Measurements from ENCODE around the gene FLII.
A peak's percentile ranks its signal among the peaks of the same experiment; 100 is the strongest.

FLII gene

GRCh38 chr17:18250708-18251107, 7.8 kb downstream of the FLII start:
- peaks cover 91% of the 10 kb centered on the region for H3K36me3 ChIP-seq (ENCODE audit: control insufficient read depth, insufficient read depth, low read length)
- 95 to 97% methylated on average over 12 to 14 of the region's 14 CpGs for WGBS, 2 experiments (ENCODE audit: insufficient coverage in 2 of 2)
- H3K27ac ChIP-seq (ENCODE audit: low read depth, low read length, severe bottlenecking) = no peak overlapping the region
- no peaks in the 10 kb centered on the region for H3K4me1 ChIP-seq (ENCODE audit: control insufficient read depth, insufficient read depth, low read length, poor library complexity, severe bottlenecking)
- no peaks in the 10 kb centered on the region for H3K9me3 ChIP-seq (ENCODE audit: control insufficient read depth, low read length)
- H3K4me3 ChIP-seq (ENCODE audit: extremely low read depth, insufficient read depth, low read length, poor library complexity, severe bottlenecking) = no peak overlapping the region

GRCh38 chr17:18250259-18250658, 8.3 kb downstream of the FLII start:
- H3K4me1 ChIP-seq (ENCODE audit: control insufficient read depth, insufficient read depth, low read length, poor library complexity, severe bottlenecking) = no peaks in the 10 kb centered on the region
- no peaks in the 10 kb centered on the region for H3K9me3 ChIP-seq (ENCODE audit: control insufficient read depth, low read length)
- H3K36me3 ChIP-seq (ENCODE audit: control insufficient read depth, insufficient read depth, low read length) = peaks cover 91% of the 10 kb centered on the region
- no peak overlapping the region for H3K27ac ChIP-seq (ENCODE audit: low read depth, low read length, severe bottlenecking)
- 96 to 97% methylated on average over 7 to 9 of the region's 9 CpGs for WGBS, 2 experiments (ENCODE audit: insufficient coverage in 2 of 2)
- H3K4me3 ChIP-seq (ENCODE audit: extremely low read depth, insufficient read depth, low read length, poor library complexity, severe bottlenecking) = no peak overlapping the region

- WGBS, 2 experiments (ENCODE audit: insufficient coverage in 2 of 2) = 96 to 100% methylated on average over 3 to 5 of the region's 7 CpGs
- no peak overlapping the region for H3K4me3 ChIP-seq (ENCODE audit: extremely low read depth, insufficient read depth, low read length, poor library complexity, severe bottlenecking)
- peaks cover 89% of the 10 kb centered on the region for H3K36me3 ChIP-seq (ENCODE audit: control insufficient read depth, insufficient read depth, low read length)
- H3K4me1 ChIP-seq (ENCODE audit: control insufficient read depth, insufficient read depth, low read length, poor library complexity, severe bottlenecking) = no peaks in the 10 kb centered on the region
- H3K27ac ChIP-seq (ENCODE audit: low read depth, low read length, severe bottlenecking) = peak overlapping the region; percentile 36
- no peaks in the 10 kb centered on the region for H3K9me3 ChIP-seq (ENCODE audit: control insufficient read depth, low read length)
Measured at GRCh38 chr17:18248811-18249210, 9.7 kb downstream of the FLII start.

- WGBS, 2 experiments (ENCODE audit: insufficient coverage in 2 of 2) = 61 to 63% methylated on average over 9 of the region's 9 CpGs
- H3K36me3 ChIP-seq (ENCODE audit: control insufficient read depth, insufficient read depth, low read length) = peaks cover 89% of the 10 kb centered on the region
Measured at GRCh38 chr17:18248300-18248731, 10.2 kb downstream of the FLII start.

GRCh38 chr17:18247613-18248001, 10.9 kb downstream of the FLII start:
- no peak overlapping the region for H3K4me3 ChIP-seq (ENCODE audit: extremely low read depth, insufficient read depth, low read length, poor library complexity, severe bottlenecking)
- H3K9me3 ChIP-seq (ENCODE audit: control insufficient read depth, low read length) = no peaks in the 10 kb centered on the region
- peaks cover 86% of the 10 kb centered on the region for H3K36me3 ChIP-seq (ENCODE audit: control insufficient read depth, insufficient read depth, low read length)
- WGBS, 2 experiments (ENCODE audit: insufficient coverage in 2 of 2) = 92 to 97% methylated on average over 27 to 29 of the region's 30 CpGs
- no peak overlapping the region for H3K27ac ChIP-seq (ENCODE audit: low read depth, low read length, severe bottlenecking)
- no peaks in the 10 kb centered on the region for H3K4me1 ChIP-seq (ENCODE audit: control insufficient read depth, insufficient read depth, low read length, poor library complexity, severe bottlenecking)

More at GRCh38 chr17:18248300-18248731, 10.2 kb downstream of the FLII start:
- no peaks in the 10 kb centered on the region for H3K9me3 ChIP-seq (ENCODE audit: control insufficient read depth, low read length)
- no peaks in the 10 kb centered on the region for H3K4me1 ChIP-seq (ENCODE audit: control insufficient read depth, insufficient read depth, low read length, poor library complexity, severe bottlenecking)
- no peak overlapping the region for H3K4me3 ChIP-seq (ENCODE audit: extremely low read depth, insufficient read depth, low read length, poor library complexity, severe bottlenecking)
- no peak overlapping the region for H3K27ac ChIP-seq (ENCODE audit: low read depth, low read length, severe bottlenecking)

GRCh38 chr17:18246880-18247612, 11.5 kb downstream of the FLII start:
- H3K9me3 ChIP-seq (ENCODE audit: control insufficient read depth, low read length) = no peaks in the 10 kb centered on the region
- peaks cover 86% of the 10 kb centered on the region for H3K36me3 ChIP-seq (ENCODE audit: control insufficient read depth, insufficient read depth, low read length)
- H3K4me3 ChIP-seq (ENCODE audit: extremely low read depth, insufficient read depth, low read length, poor library complexity, severe bottlenecking) = no peak overlapping the region
- H3K4me1 ChIP-seq (ENCODE audit: control insufficient read depth, insufficient read depth, low read length, poor library complexity, severe bottlenecking) = no peaks in the 10 kb centered on the region
- WGBS, 2 experiments (ENCODE audit: insufficient coverage in 2 of 2) = 46 to 60% methylated on average over 23 to 25 of the region's 46 CpGs
- no peak overlapping the region for H3K27ac ChIP-seq (ENCODE audit: low read depth, low read length, severe bottlenecking)

- Histone ChIP-seq H3K27ac (ENCODE audit: low read depth, low read length, severe bottlenecking) (no peak overlapping the region), H3K4me1 (ENCODE audit: control insufficient read depth, insufficient read depth, low read length, poor library complexity, severe bottlenecking) (no peaks in the 10 kb centered on the region), H3K36me3 (ENCODE audit: control insufficient read depth, insufficient read depth, low read length) (peaks cover 85% of the 10 kb centered on the region), H3K9me3 (ENCODE audit: control insufficient read depth, low read length) (no peaks in the 10 kb centered on the region), H3K4me3 (ENCODE audit: extremely low read depth, insufficient read depth, low read length, poor library complexity, severe bottlenecking) (no peak overlapping the region)
- 91 to 95% methylated on average over 20 to 23 of the region's 24 CpGs for WGBS, 2 experiments (ENCODE audit: insufficient coverage in 2 of 2)
Measured at GRCh38 chr17:18246109-18246725, 12.3 kb downstream of the FLII start.

GRCh38 chr17:18245038-18245776, 13.3 kb downstream of the FLII start:
- Histone ChIP-seq H3K4me1 (ENCODE audit: control insufficient read depth, insufficient read depth, low read length, poor library complexity, severe bottlenecking) (no peaks in the 10 kb centered on the region), H3K9me3 (ENCODE audit: control insufficient read depth, low read length) (no peaks in the 10 kb centered on the region), H3K4me3 (ENCODE audit: extremely low read depth, insufficient read depth, low read length, poor library complexity, severe bottlenecking) (no peak overlapping the region), H3K27ac (ENCODE audit: low read depth, low read length, severe bottlenecking) (no peak overlapping the region), H3K36me3 (ENCODE audit: control insufficient read depth, insufficient read depth, low read length) (peaks cover 83% of the 10 kb centered on the region)
- 94 to 96% methylated on average over 20 of the region's 21 CpGs for WGBS, 2 experiments (ENCODE audit: insufficient coverage in 2 of 2)

- no peak overlapping the region for H3K4me3 ChIP-seq (ENCODE audit: extremely low read depth, insufficient read depth, low read length, poor library complexity, severe bottlenecking)
- H3K4me1 ChIP-seq (ENCODE audit: control insufficient read depth, insufficient read depth, low read length, poor library complexity, severe bottlenecking) = no peaks in the 10 kb centered on the region
- 92 to 93% methylated on average over 27 to 28 of the region's 28 CpGs for WGBS, 2 experiments (ENCODE audit: insufficient coverage in 2 of 2)
- H3K27ac ChIP-seq (ENCODE audit: low read depth, low read length, severe bottlenecking) = no peak overlapping the region
- peaks cover 88% of the 10 kb centered on the region for H3K36me3 ChIP-seq (ENCODE audit: control insufficient read depth, insufficient read depth, low read length)
- H3K9me3 ChIP-seq (ENCODE audit: control insufficient read depth, low read length) = no peaks in the 10 kb centered on the region
Measured at GRCh38 chr17:18241229-18241871, 17.2 kb downstream of the FLII start.

- Histone ChIP-seq H3K9me3 (ENCODE audit: control insufficient read depth, low read length) (no peaks in the 10 kb centered on the region), H3K36me3 (ENCODE audit: control insufficient read depth, insufficient read depth, low read length) (peaks cover 88% of the 10 kb centered on the region), H3K27ac (ENCODE audit: low read depth, low read length, severe bottlenecking) (no peak overlapping the region), H3K4me1 (ENCODE audit: control insufficient read depth, insufficient read depth, low read length, poor library complexity, severe bottlenecking) (peaks cover 8% of the 10 kb centered on the region), H3K4me3 (ENCODE audit: extremely low read depth, insufficient read depth, low read length, poor library complexity, severe bottlenecking) (no peak overlapping the region)
- WGBS, 2 experiments (ENCODE audit: insufficient coverage in 2 of 2) = 94 to 96% methylated on average over 18 of the region's 19 CpGs
Measured at GRCh38 chr17:18240449-18240848, 18.1 kb downstream of the FLII start.

All from mesodermal cell (in vitro differentiated cells).